Pancreas (tissue), 10 donors: Measurements from ENCODE around the gene HERC2. TPM values are rescaled to one million over a fixed set of nuclear protein-coding genes. Genes with fewer than 3 reads are reported as not detected.

Experiments used
- ATAC-seq, 4 donors: fragments of 200-7000 bp; cut with Tn5 transposase; one replicate each; pipeline versions ENCODE4 v1.8.0 to v1.9.1; 2020; ENCODE audit warnings: mild to moderate bottlenecking in 4 of 4, moderate library complexity in 4 of 4
- DNase-seq, 6 donors: peaks; one replicate each; pipeline ENCODE4 v3.0.0-alpha.2; 2020
- FAIRE-seq: peaks from 2 replicates; lab custom pipeline; 2012; peaks lifted over from hg19 to GRCh38; lab: Jason Lieb, UNC
- H3K27ac ChIP-seq, 4 donors: fragments of 200-600 bp; sonication (generic); 1 replicate in 3 of 4; 2 replicates in 1 of 4; pipeline versions ENCODE4 v1.5.0 to v1.8.0; 2020
- H3K27me3 ChIP-seq, 4 donors: fragments of 200-600 bp; one replicate each; pipeline ENCODE4 v1.8.0; 2021
- H3K36me3 ChIP-seq, 3 donors: fragments of 200-600 bp; sonication (generic) in 1 of 3; one replicate each; pipeline versions ENCODE4 v1.5.0 to v1.8.0; 2020 to 2021
- H3K4me1 ChIP-seq, 3 donors: fragments of 200-600 bp; one replicate each; pipeline ENCODE4 v1.8.0; 2021
- H3K4me3 ChIP-seq, 4 donors: fragments of 200-600 bp; sonication (generic) in 2 of 4; one replicate each; pipeline versions ENCODE4 v1.5.0 to v1.8.0; 2020 to 2021
- H3K9me3 ChIP-seq, 4 donors: fragments of 200-600 bp; one replicate each; pipeline ENCODE4 v1.8.0; 2021
- CTCF ChIP-seq, 4 donors: fragments of 200-600 bp; sonication (generic) in 3 of 4; IDR thresholded peaks; one replicate each; pipeline versions ENCODE4 v1.5.0 to v1.8.0; 2021; ENCODE audit warnings: antibody characterized with exemption in 4 of 4
- WGBS, 2 donors: extraction: QIAGEN DNeasy Blood & Tissue Kit; methylation state at CpG; one replicate each; pipeline ENCODE4 v1.1.7; 2013; 5-methylcytosine and 5-hydroxymethylcytosine counted together
- intact Hi-C, 3 donors: fragments of 100-400 bp; cut with DNase I; formaldehyde crosslinking; loops; one replicate each; pipeline versions ENCODE4 v1.11.1 to v1.14.2; 2022
- polyA plus RNA-seq, 2 donors: library from polyadenylated mRNA; stranded (reverse); fragments of 200-250 nt; gene quantifications; one replicate each; pipeline ENCODE4 v1.2.3, GENCODE V29; 2013
- total RNA-seq, 6 donors: library from RNA; stranded (reverse); fragmentation: NEBNext Ultra II Directional in 4 of 6; extraction: Animal tissue kit (Norgen Biotek cat#: 25700) in 4 of 6; gene quantifications; one replicate each; pipeline versions ENCODE4 v1.2.1 to v1.2.4, GENCODE V29; 2021 to 2023
- donor health status: healthy with polysubstance abuse.
- donor health status: DM: no; HTN: no; CAD: no; lungs with moderate emphysema.
- donor health status: DM: no; HTN: no; CAD: no.
- donor health status: control.
- donor health status: control.
- donor health status: Bipolar disorder and iron deficiency.
- donor health status: DM: yes; HTN: yes; CAD: no.
- donor health status: DM: no; HTN: no; CAD: no.
- donor health status: DM: no; HTN: no; CAD: no.
- donor health status: DM: yes; HTN: yes; CAD: no.

The HERC2 gene
- total and polyA plus RNA-seq, 8 donors: 23.7 to 38.7 (median 26.4) TPM

GRCh38 chr15:28106294-28107110, 215.5 kb downstream of the HERC2 start:
- no peak for TF ChIP-seq CTCF (IDR thresholded peaks at IDR 0.05)
- Histone ChIP-seq H3K4me3 (peak overlapping the region; percentile 18 to 51 (median 30)), H3K4me1 (peaks cover 0 to 5% (median 0%) of the 10 kb centered on the region in 3 donors), H3K36me3 (peaks cover 0 to 6% (median 0%) of the 10 kb centered on the region in 3 donors), H3K27me3 (peaks cover 0 to 3% (median 0%) of the 10 kb centered on the region in 4 donors), H3K9me3 (no peaks in the 10 kb centered on the region), H3K27ac (no peak overlapping the region)
- no peak for FAIRE-seq
- ATAC-seq: peak; percentile 20 to 64 (median 54)
- WGBS, 2 donors: 5 to 6% methylated on average over 73 to 81 of the region's 81 CpGs
- DNase-seq: peak in 2 of 6 donors; percentile 9 to 67
- intact Hi-C loops: no loop called here

GRCh38 chr15:28105793-28106192, 216.2 kb downstream of the HERC2 start:
- no peak for TF ChIP-seq CTCF (IDR thresholded peaks at IDR 0.05)
- WGBS, 2 donors: 85 to 88% methylated on average over 5 of the region's 5 CpGs
- no peak overlapping the region for H3K27ac ChIP-seq
- FAIRE-seq (no peak), DNase-seq (peak in 1 of 6 donors; percentile 3), ATAC-seq (no peak)
- no peak overlapping the region for H3K4me3 ChIP-seq
- H3K27me3 ChIP-seq: peaks cover 0 to 3% (median 0%) of the 10 kb centered on the region in 4 donors
- peaks cover 0 to 5% (median 0%) of the 10 kb centered on the region in 3 donors for H3K4me1 ChIP-seq
- no peaks in the 10 kb centered on the region for H3K36me3 ChIP-seq
- no peaks in the 10 kb centered on the region for H3K9me3 ChIP-seq
- intact Hi-C loops: no loop called here

GRCh38 chr15:28105224-28105791, 216.7 kb downstream of the HERC2 start:
- H3K9me3 ChIP-seq: no peaks in the 10 kb centered on the region
- H3K36me3 ChIP-seq: no peaks in the 10 kb centered on the region
- intact Hi-C loops: no loop called here
- WGBS, 2 donors: 85 to 87% methylated on average over 9 of the region's 9 CpGs
- H3K4me3 ChIP-seq: no peak overlapping the region
- no peak for FAIRE-seq
- H3K4me1 ChIP-seq: peaks cover 0 to 5% (median 0%) of the 10 kb centered on the region in 3 donors
- H3K27me3 ChIP-seq: peaks cover 0 to 3% (median 0%) of the 10 kb centered on the region in 4 donors
- ATAC-seq: no peak
- no peak for TF ChIP-seq CTCF (IDR thresholded peaks at IDR 0.05)
- no peak overlapping the region for H3K27ac ChIP-seq
- DNase-seq: peak in 2 of 6 donors; percentile 9 to 28

- TF ChIP-seq CTCF (IDR thresholded peaks at IDR 0.05): no peak
- no peak overlapping the region for H3K27ac ChIP-seq
- intact Hi-C loops: no loop called here
- H3K9me3 ChIP-seq: no peaks in the 10 kb centered on the region
- H3K27me3 ChIP-seq: peaks cover 0 to 3% (median 0%) of the 10 kb centered on the region in 4 donors
- no peak for ATAC-seq
- no peaks in the 10 kb centered on the region for H3K36me3 ChIP-seq
- H3K4me3 ChIP-seq: no peak overlapping the region
- 90 to 94% methylated on average over 10 of the region's 10 CpGs for WGBS, 2 donors
- no peak for FAIRE-seq
- DNase-seq: peak in 1 of 6 donors; percentile 5
- peaks cover 0 to 5% (median 0%) of the 10 kb centered on the region in 3 donors for H3K4me1 ChIP-seq
These were observed 217.7 kb downstream of the HERC2 start for GRCh38 chr15:28104326-28104725.
